MM.1S (cell line): ENCODE results near the gene SERPINC1.

Source experiments
- DNase-seq: peaks from one replicate; pipeline ENCODE4 v3.0.0-alpha.2; 2015
- H2AFZ ChIP-seq: fragments of 300-600 bp; sonication (generic); 2 replicates; pipeline ENCODE4 v1.6.0; 2016; ENCODE audit warnings: antibody characterized with exemption, low read length
- H3F3A ChIP-seq: fragments of 300-600 bp; sonication (generic); 2 replicates; pipeline ENCODE4 v1.6.1; 2016; ENCODE audit warnings: mild to moderate bottlenecking, antibody characterized with exemption, low read length, moderate library complexity, mixed read lengths; ENCODE audit not compliant: insufficient read depth
- H3K27ac ChIP-seq: fragments of 300-600 bp; sonication (generic); 2 replicates; pipeline ENCODE4 v1.5.1; 2016; ENCODE audit warnings: mild to moderate bottlenecking, low read length
- H3K27me3 ChIP-seq: fragments of 300-600 bp; sonication (generic); replicated peaks from 2 replicates; pipeline ENCODE4 v1.6.0; 2016; ENCODE audit warnings: low read length; ENCODE audit not compliant: insufficient read depth
- H3K36me3 ChIP-seq: fragments of 300-600 bp; sonication (generic); replicated peaks from 2 replicates; pipeline ENCODE4 v1.6.1; 2016; ENCODE audit warnings: mild to moderate bottlenecking, low read length, mixed read lengths; ENCODE audit not compliant: insufficient read depth
- H3K4me1 ChIP-seq: fragments of 300-600 bp; sonication (generic); 2 replicates; pipeline ENCODE4 v1.6.1; 2016; ENCODE audit warnings: low read length, mixed read lengths
- H3K4me2 ChIP-seq: fragments of 300-600 bp; sonication (generic); 2 replicates; pipeline ENCODE4 v1.6.0; 2016; ENCODE audit warnings: low read depth, low read length
- H3K4me3 ChIP-seq: fragments of 300-600 bp; sonication (generic); 2 replicates; pipeline ENCODE4 v1.5.1; 2016; ENCODE audit warnings: low read length, mixed read lengths
- H3K79me2 ChIP-seq: fragments of 300-600 bp; sonication (generic); 2 replicates; pipeline ENCODE4 v1.6.1; 2016; ENCODE audit warnings: mixed run types, low read length, mixed read lengths
- H3K9ac ChIP-seq: fragments of 300-600 bp; sonication (generic); 2 replicates; pipeline ENCODE4 v1.6.1; 2016; ENCODE audit warnings: low read length, mixed read lengths
- H3K9me2 ChIP-seq: fragments of 300-600 bp; sonication (generic); replicated peaks from 2 replicates; pipeline ENCODE4 v1.6.1; 2016; ENCODE audit warnings: mild to moderate bottlenecking, low read length, mixed read lengths; ENCODE audit not compliant: insufficient read depth
- H3K9me3 ChIP-seq: fragments of 300-600 bp; sonication (generic); replicated peaks from 2 replicates; pipeline ENCODE4 v1.6.1; 2016; ENCODE audit warnings: mild to moderate bottlenecking, low read length, mixed read lengths; ENCODE audit not compliant: insufficient read depth
- H4K20me1 ChIP-seq: fragments of 300-600 bp; sonication (generic); 2 replicates; pipeline ENCODE4 v1.6.1; 2016; ENCODE audit warnings: mild to moderate bottlenecking, low read length, moderate library complexity, mixed read lengths; ENCODE audit not compliant: insufficient read depth
- CTCF ChIP-seq: fragments of 300-600 bp; sonication (generic); IDR thresholded peaks from 2 replicates; pipeline ENCODE4 v1.5.1; 2016; ENCODE audit warnings: antibody characterized with exemption, low read length, mixed read lengths
- EZH2 ChIP-seq: fragments of 300-600 bp; sonication (generic); optimal IDR thresholded peaks from 2 replicates; pipeline ENCODE3; 2017; ENCODE audit warnings: low read depth, mild to moderate bottlenecking, antibody characterized with exemption, low read length, mixed read lengths
- EZH2phosphoT487 ChIP-seq: fragments of 300-600 bp; sonication (generic); IDR thresholded peaks from 2 replicates; pipeline ENCODE4 v1.6.1; 2018; ENCODE audit warnings: antibody characterized with exemption, low read length

SERPINC1 gene

DNA sequence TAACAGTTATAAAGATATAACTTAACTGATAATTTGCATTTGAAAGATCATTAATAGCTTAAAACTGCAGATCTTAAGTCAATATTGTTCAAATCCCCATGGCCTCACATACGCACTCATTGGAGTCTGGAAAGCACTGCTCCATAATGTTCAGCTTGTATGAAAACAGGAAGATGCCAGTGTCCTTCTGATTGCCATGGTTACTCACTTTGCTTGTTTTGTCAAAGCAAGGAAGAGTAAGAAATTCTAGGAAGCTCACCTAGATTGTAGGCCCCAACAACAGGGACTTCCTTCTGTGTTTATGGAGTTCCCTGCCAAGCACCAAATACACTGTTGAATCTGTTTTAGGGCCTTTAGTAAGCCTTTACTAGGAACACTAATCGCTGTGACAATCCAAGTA, 60.2 kb downstream of the SERPINC1 start:
- H3K9me3 ChIP-seq: no peaks in the 10 kb centered on the region
- no peak for DNase-seq
- H3F3A ChIP-seq: peaks cover 20% of the 10 kb centered on the region
- H3K27ac ChIP-seq: no peak overlapping the region
- H4K20me1 ChIP-seq: no peaks in the 10 kb centered on the region; the same call in 1 of the 2 replicates
- no peak for TF ChIP-seq EZH2
- TF ChIP-seq EZH2phosphoT487: no peak
- TF ChIP-seq CTCF: no peak
- no peak overlapping the region for H3K4me2 ChIP-seq
- no peak overlapping the region for H3K4me3 ChIP-seq
- H3K9me2 ChIP-seq: no peaks in the 10 kb centered on the region
- H3K4me1 ChIP-seq: peaks cover 6% of the 10 kb centered on the region; the same call in 1 of the 2 replicates
- H3K36me3 ChIP-seq: no peaks in the 10 kb centered on the region
- no peak overlapping the region for H2AFZ ChIP-seq
- H3K27me3 ChIP-seq: no peaks in the 10 kb centered on the region
- no peaks in the 10 kb centered on the region for H3K79me2 ChIP-seq
- no peak overlapping the region for H3K9ac ChIP-seq

GRCh38 chr1:173856014-173856413, 61.1 kb downstream of the SERPINC1 start:
- Histone ChIP-seq H3K27me3 (no peaks in the 10 kb centered on the region), H2AFZ (no peak overlapping the region), H3K27ac (no peak overlapping the region), H3K4me1 (peaks cover 6% of the 10 kb centered on the region; the same call in 1 of the 2 replicates), H3K79me2 (no peaks in the 10 kb centered on the region), H3K9ac (no peak overlapping the region), H3K9me3 (no peaks in the 10 kb centered on the region), H4K20me1 (no peaks in the 10 kb centered on the region; the same call in 1 of the 2 replicates), H3F3A (peaks cover 12% of the 10 kb centered on the region; the same call in 1 of the 2 replicates), H3K36me3 (no peaks in the 10 kb centered on the region), H3K9me2 (no peaks in the 10 kb centered on the region), H3K4me3 (no peak overlapping the region), H3K4me2 (no peak overlapping the region)
- DNase-seq: no peak
- no peak for TF ChIP-seq CTCF
- no peak for TF ChIP-seq EZH2phosphoT487
- TF ChIP-seq EZH2: no peak
